Uterus (tissue), 2 donors: ENCODE data around the gene TMTC3.
"Not testable (repeated sequence)": the region's sequence is repeated elsewhere in the genome, so short reads cannot be mapped to it uniquely, and the experiment has no call there.

ENCODE experiments used
- POLR2A ChIP-seq, 2 donors: fragments of 450-650 bp; IDR thresholded peaks; one replicate each; pipeline ENCODE4 v1.6.1; 2016; ENCODE audit warnings: antibody characterized with exemption in 2 of 2, mild to moderate bottlenecking in 1 of 2, moderate library complexity in 1 of 2
- TF ChIP-seq, protein P1 (sequence below), 4 experiments: fragments of 200-600 bp in 2 of 4; fragments of 450-650 bp in 2 of 4; sonication (generic) in 2 of 4; IDR thresholded peaks; one replicate each; pipeline ENCODE4 v1.5.1; 2016 to 2019; ENCODE audit warnings: antibody characterized with exemption in 4 of 4, mild to moderate bottlenecking in 2 of 4, moderate library complexity in 1 of 4

DNA sequence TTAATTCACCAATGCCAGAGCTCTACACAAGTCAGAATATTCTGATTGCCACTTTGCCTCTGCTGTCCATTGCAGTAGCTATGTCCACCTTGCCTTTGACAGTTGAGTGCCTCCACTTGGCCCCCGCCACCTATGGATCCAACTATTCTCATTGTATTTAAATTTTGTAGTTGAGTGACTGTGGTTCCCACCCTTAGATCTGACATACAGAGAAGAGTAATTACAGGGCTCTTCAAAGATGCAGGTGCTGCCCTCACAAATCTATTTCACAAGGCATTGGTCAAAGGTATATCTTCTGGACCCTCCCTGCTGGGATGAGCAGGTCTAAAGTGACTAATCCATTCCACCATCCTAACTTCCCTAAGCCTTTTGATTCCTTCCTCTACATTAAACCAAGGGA, 68.2 kb downstream of the TMTC3 start:
- not testable (repeated sequence) for TF ChIP-seq POLR2A (IDR thresholded peaks at IDR 0.05)
- TF ChIP-seq, protein P1, sequence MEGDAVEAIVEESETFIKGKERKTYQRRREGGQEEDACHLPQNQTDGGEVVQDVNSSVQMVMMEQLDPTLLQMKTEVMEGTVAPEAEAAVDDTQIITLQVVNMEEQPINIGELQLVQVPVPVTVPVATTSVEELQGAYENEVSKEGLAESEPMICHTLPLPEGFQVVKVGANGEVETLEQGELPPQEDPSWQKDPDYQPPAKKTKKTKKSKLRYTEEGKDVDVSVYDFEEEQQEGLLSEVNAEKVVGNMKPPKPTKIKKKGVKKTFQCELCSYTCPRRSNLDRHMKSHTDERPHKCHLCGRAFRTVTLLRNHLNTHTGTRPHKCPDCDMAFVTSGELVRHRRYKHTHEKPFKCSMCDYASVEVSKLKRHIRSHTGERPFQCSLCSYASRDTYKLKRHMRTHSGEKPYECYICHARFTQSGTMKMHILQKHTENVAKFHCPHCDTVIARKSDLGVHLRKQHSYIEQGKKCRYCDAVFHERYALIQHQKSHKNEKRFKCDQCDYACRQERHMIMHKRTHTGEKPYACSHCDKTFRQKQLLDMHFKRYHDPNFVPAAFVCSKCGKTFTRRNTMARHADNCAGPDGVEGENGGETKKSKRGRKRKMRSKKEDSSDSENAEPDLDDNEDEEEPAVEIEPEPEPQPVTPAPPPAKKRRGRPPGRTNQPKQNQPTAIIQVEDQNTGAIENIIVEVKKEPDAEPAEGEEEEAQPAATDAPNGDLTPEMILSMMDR (IDR thresholded peaks at IDR 0.05) = not testable (repeated sequence)
